ENCODE measurements around the gene TCF7L1. TPM values are rescaled to one million over a fixed set of nuclear protein-coding genes. Genes with fewer than 3 reads are reported as not detected.

Gene TCF7L1
- total RNA-seq, 1 donor from 2014 or later, result 1.3 TPM

- no peak for DNase-seq (ENCODE audit: low read depth)
- no peak overlapping the region for H3K4me3 ChIP-seq (ENCODE audit: low read depth, low read length)
- TF ChIP-seq CTCF (IDR thresholded peaks at IDR 0.05; ENCODE audit: insufficient read depth, low read length, severe bottlenecking), result no peak
- no peaks in the 10 kb centered on the region for H3K36me3 ChIP-seq (ENCODE audit: control insufficient read depth, insufficient read depth, low read length)
- no peaks in the 10 kb centered on the region for H3K27me3 ChIP-seq (ENCODE audit: control insufficient read depth, insufficient read depth, low read length)
- no peak for FAIRE-seq
Measured at GRCh38 chr2:85165088-85165690, 32.0 kb downstream of the TCF7L1 start.

- H3K4me3 ChIP-seq (ENCODE audit: low read depth, low read length), result no peak overlapping the region
- no peaks in the 10 kb centered on the region for H3K27me3 ChIP-seq (ENCODE audit: control insufficient read depth, insufficient read depth, low read length)
- no peak for TF ChIP-seq CTCF (IDR thresholded peaks at IDR 0.05; ENCODE audit: insufficient read depth, low read length, severe bottlenecking)
- DNase-seq (ENCODE audit: low read depth) (no peak), FAIRE-seq (no peak)
- H3K36me3 ChIP-seq (ENCODE audit: control insufficient read depth, insufficient read depth, low read length), result no peaks in the 10 kb centered on the region
Measured at GRCh38 chr2:85166021-85166420, 32.8 kb downstream of the TCF7L1 start.

- no peaks in the 10 kb centered on the region for H3K27me3 ChIP-seq (ENCODE audit: control insufficient read depth, insufficient read depth, low read length)
- H3K36me3 ChIP-seq (ENCODE audit: control insufficient read depth, insufficient read depth, low read length), result no peaks in the 10 kb centered on the region
- FAIRE-seq (no peak), DNase-seq (ENCODE audit: low read depth) (no peak)
- no peak for TF ChIP-seq CTCF (IDR thresholded peaks at IDR 0.05; ENCODE audit: insufficient read depth, low read length, severe bottlenecking)
- H3K4me3 ChIP-seq (ENCODE audit: low read depth, low read length), result no peak overlapping the region
Measured at GRCh38 chr2:85167479-85167878, 34.3 kb downstream of the TCF7L1 start.

- H3K4me3 ChIP-seq (ENCODE audit: low read depth, low read length), result no peak overlapping the region
- H3K36me3 ChIP-seq (ENCODE audit: control insufficient read depth, insufficient read depth, low read length), result no peaks in the 10 kb centered on the region
- no peaks in the 10 kb centered on the region for H3K27me3 ChIP-seq (ENCODE audit: control insufficient read depth, insufficient read depth, low read length)
- DNase-seq (ENCODE audit: low read depth), result no peak
- no peak for FAIRE-seq
- TF ChIP-seq CTCF (IDR thresholded peaks at IDR 0.05; ENCODE audit: insufficient read depth, low read length, severe bottlenecking), result no peak
Measured at GRCh38 chr2:85168942-85169341, 35.8 kb downstream of the TCF7L1 start.

GRCh38 chr2:85169581-85169980 is 36.4 kb downstream of the TCF7L1 start:
- Histone ChIP-seq H3K4me3 (ENCODE audit: low read depth, low read length) (no peak overlapping the region), H3K36me3 (ENCODE audit: control insufficient read depth, insufficient read depth, low read length) (no peaks in the 10 kb centered on the region), H3K27me3 (ENCODE audit: control insufficient read depth, insufficient read depth, low read length) (no peaks in the 10 kb centered on the region)
- FAIRE-seq, result no peak
- no peak for DNase-seq (ENCODE audit: low read depth)
- TF ChIP-seq CTCF (IDR thresholded peaks at IDR 0.05; ENCODE audit: insufficient read depth, low read length, severe bottlenecking), result no peak

- no peak for FAIRE-seq
- Histone ChIP-seq H3K36me3 (ENCODE audit: control insufficient read depth, insufficient read depth, low read length) (no peaks in the 10 kb centered on the region), H3K4me3 (ENCODE audit: low read depth, low read length) (no peak overlapping the region), H3K27me3 (ENCODE audit: control insufficient read depth, insufficient read depth, low read length) (no peaks in the 10 kb centered on the region)
- no peak for TF ChIP-seq CTCF (IDR thresholded peaks at IDR 0.05; ENCODE audit: insufficient read depth, low read length, severe bottlenecking)
- no peak for DNase-seq (ENCODE audit: low read depth)
Measured at GRCh38 chr2:85170938-85171475, 37.8 kb downstream of the TCF7L1 start.
